GM12878 (cell line): ENCODE measurements around the gene LTN1. TPM values are rescaled to one million over a fixed set of nuclear protein-coding genes. Genes with fewer than 3 reads are reported as not detected.

Source experiments
- BCL11A ChIP-seq: IDR thresholded peaks from 2 replicates; pipeline ENCODE4 v1.6.1; 2011; ENCODE audit warnings: low read depth, low read length
- CBX5 ChIP-seq: sonication (generic); IDR thresholded peaks from 2 replicates; pipeline ENCODE4 v1.6.1; 2016; ENCODE audit warnings: low read depth, moderate library complexity, mild to moderate bottlenecking, inconsistent platforms
- MYC ChIP-seq: IDR thresholded peaks from 2 replicates; pipeline ENCODE4 v1.6.1; 2011; ENCODE audit warnings: mild to moderate bottlenecking, low read length, moderate library complexity, inconsistent platforms; ENCODE audit not compliant: insufficient read depth, insufficient replicate concordance, insufficient read length, severe bottlenecking
- PAX5 ChIP-seq: IDR thresholded peaks from 2 replicates; pipeline ENCODE4 v1.6.1; 2011; ENCODE audit warnings: low read depth, low read length, borderline replicate concordance
- SMAD1 ChIP-seq: fragments of 450-650 bp; IDR thresholded peaks from 2 replicates; pipeline ENCODE4 v1.6.1; 2018; ENCODE audit warnings: mild to moderate bottlenecking, low read depth; ENCODE audit not compliant: partially characterized antibody
- SREBF2 ChIP-seq: IDR thresholded peaks from 2 replicates; pipeline ENCODE4 v1.6.1; 2012; ENCODE audit warnings: mild to moderate bottlenecking, low read length
- YY1 ChIP-seq: IDR thresholded peaks from 2 replicates; pipeline ENCODE4 v1.6.1; 2011; ENCODE audit warnings: low read depth, mild to moderate bottlenecking, low read length
- ZBTB40 ChIP-seq: fragments of 450-650 bp; IDR thresholded peaks from 2 replicates; pipeline ENCODE4 v1.6.1; 2016; ENCODE audit warnings: mild to moderate bottlenecking, moderate library complexity, borderline replicate concordance
- polyA plus RNA-seq, 11 experiments: library from polyadenylated mRNA; depleted of rRNA in 4 of 11; unstranded in 6 of 11; stranded (reverse) in 5 of 11; fragments of >200 nt; fragmentation: Nextera tagmentation in 4 of 11; fragmentation: Illumina TruSeq in 1 of 11; extraction: Ambion mirVana in 4 of 11; extraction: Trizol in 1 of 11; gene quantifications; 1 replicate in 1 of 11; 2 replicates in 10 of 11; pipeline versions ENCODE4 v1.2.1 to v1.2.3, GENCODE V29; 2011 to 2016; ENCODE audit warnings: inconsistent platforms in 2 of 11, missing spikeins in 2 of 11, low read depth in 1 of 11
- total RNA-seq, 4 experiments: library from RNA; depleted of rRNA in 3 of 4; stranded (reverse); fragments of >200 nt in 3 of 4; fragmentation: Illumina TruSeq in 1 of 4; extraction: Trizol in 1 of 4; gene quantifications; 2 replicates each; pipeline versions ENCODE4 v1.2.1 to v1.2.3, GENCODE V29; 2013 to 2021
- TF ChIP-seq, protein P1 (sequence below): fragments of 450-650 bp; IDR thresholded peaks from 2 replicates; pipeline ENCODE4 v1.6.1; 2016; ENCODE audit warnings: mild to moderate bottlenecking
- TF ChIP-seq, protein P2 (sequence below): IDR thresholded peaks from 2 replicates; pipeline ENCODE4 v1.6.1; 2012; ENCODE audit warnings: mild to moderate bottlenecking, low read depth, low read length
- TF ChIP-seq, protein P3 (sequence below): fragments of 450-650 bp; IDR thresholded peaks from 2 replicates; pipeline ENCODE4 v1.6.1; 2017; ENCODE audit warnings: borderline replicate concordance
- TF ChIP-seq, protein P4 (sequence below): fragments of 450-650 bp; IDR thresholded peaks from 2 replicates; pipeline ENCODE4 v1.6.1; 2017; ENCODE audit warnings: mild to moderate bottlenecking, moderate library complexity

LTN1 gene
- total and polyA plus RNA-seq, 10 of the 15 experiments (the other 5 are each of a cell fraction or from before 2014, with no cell fraction given), result 3.5 to 17.3 (median 12.3) TPM

DNA sequence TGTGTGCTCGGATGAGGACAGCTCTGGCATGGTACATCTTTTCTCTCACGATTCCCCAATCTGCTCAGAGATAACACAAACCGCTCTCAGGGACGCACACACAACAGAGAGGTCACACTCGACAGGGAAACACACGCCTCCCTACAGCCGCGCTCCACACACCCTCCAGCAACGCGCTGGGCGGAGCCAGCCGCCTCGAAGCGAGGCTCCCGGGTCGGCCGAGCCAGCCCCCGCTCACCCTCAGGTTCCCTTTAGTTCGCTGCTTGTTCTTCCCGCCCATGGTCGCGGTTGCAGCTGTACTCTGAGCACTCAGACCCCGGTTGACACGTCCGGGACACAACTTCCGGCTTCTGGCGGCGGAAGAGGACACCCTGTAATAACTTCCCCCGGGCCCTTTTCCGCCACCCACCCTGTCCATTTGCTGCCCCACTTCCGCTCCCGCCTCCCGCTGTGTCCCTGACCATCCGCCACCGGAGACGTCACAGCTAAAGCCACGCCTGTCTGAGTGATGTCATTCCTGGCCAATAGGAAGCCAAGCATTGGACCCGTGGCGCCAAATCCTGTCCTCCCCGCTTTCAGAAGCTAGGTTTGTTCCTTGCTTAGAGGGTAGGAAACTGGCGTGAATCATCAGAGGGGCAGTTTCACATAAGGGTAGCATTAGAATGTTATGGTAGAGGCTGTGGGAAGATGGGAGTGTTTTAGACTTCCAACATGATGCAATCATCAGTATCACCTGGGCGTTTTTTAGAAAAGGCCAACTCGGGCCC, at the start of gene LTN1 (continued):
- TF ChIP-seq PAX5 (no peak), ZBTB40 (peak; percentile 99), CBX5 (0 out of 2 replicates have a peak, but pooled peaks have one; percentile 86), MYC (no peak), YY1 (0 out of 2 replicates have a peak, but pooled peaks have one; percentile 54), SREBF2 (peak; percentile 57; the same call in 1 of the 2 replicates), BCL11A (0 out of 2 replicates have a peak, but pooled peaks have one; percentile 37), SMAD1 (peak; percentile 77)
- TF ChIP-seq, protein P1, sequence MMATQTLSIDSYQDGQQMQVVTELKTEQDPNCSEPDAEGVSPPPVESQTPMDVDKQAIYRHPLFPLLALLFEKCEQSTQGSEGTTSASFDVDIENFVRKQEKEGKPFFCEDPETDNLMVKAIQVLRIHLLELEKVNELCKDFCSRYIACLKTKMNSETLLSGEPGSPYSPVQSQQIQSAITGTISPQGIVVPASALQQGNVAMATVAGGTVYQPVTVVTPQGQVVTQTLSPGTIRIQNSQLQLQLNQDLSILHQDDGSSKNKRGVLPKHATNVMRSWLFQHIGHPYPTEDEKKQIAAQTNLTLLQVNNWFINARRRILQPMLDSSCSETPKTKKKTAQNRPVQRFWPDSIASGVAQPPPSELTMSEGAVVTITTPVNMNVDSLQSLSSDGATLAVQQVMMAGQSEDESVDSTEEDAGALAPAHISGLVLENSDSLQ, result peak; percentile 98
- TF ChIP-seq, protein P2, sequence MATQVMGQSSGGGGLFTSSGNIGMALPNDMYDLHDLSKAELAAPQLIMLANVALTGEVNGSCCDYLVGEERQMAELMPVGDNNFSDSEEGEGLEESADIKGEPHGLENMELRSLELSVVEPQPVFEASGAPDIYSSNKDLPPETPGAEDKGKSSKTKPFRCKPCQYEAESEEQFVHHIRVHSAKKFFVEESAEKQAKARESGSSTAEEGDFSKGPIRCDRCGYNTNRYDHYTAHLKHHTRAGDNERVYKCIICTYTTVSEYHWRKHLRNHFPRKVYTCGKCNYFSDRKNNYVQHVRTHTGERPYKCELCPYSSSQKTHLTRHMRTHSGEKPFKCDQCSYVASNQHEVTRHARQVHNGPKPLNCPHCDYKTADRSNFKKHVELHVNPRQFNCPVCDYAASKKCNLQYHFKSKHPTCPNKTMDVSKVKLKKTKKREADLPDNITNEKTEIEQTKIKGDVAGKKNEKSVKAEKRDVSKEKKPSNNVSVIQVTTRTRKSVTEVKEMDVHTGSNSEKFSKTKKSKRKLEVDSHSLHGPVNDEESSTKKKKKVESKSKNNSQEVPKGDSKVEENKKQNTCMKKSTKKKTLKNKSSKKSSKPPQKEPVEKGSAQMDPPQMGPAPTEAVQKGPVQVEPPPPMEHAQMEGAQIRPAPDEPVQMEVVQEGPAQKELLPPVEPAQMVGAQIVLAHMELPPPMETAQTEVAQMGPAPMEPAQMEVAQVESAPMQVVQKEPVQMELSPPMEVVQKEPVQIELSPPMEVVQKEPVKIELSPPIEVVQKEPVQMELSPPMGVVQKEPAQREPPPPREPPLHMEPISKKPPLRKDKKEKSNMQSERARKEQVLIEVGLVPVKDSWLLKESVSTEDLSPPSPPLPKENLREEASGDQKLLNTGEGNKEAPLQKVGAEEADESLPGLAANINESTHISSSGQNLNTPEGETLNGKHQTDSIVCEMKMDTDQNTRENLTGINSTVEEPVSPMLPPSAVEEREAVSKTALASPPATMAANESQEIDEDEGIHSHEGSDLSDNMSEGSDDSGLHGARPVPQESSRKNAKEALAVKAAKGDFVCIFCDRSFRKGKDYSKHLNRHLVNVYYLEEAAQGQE, result no peak
- TF ChIP-seq, protein P3, sequence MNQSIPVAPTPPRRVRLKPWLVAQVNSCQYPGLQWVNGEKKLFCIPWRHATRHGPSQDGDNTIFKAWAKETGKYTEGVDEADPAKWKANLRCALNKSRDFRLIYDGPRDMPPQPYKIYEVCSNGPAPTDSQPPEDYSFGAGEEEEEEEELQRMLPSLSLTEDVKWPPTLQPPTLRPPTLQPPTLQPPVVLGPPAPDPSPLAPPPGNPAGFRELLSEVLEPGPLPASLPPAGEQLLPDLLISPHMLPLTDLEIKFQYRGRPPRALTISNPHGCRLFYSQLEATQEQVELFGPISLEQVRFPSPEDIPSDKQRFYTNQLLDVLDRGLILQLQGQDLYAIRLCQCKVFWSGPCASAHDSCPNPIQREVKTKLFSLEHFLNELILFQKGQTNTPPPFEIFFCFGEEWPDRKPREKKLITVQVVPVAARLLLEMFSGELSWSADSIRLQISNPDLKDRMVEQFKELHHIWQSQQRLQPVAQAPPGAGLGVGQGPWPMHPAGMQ, result no peak
- TF ChIP-seq, protein P4, sequence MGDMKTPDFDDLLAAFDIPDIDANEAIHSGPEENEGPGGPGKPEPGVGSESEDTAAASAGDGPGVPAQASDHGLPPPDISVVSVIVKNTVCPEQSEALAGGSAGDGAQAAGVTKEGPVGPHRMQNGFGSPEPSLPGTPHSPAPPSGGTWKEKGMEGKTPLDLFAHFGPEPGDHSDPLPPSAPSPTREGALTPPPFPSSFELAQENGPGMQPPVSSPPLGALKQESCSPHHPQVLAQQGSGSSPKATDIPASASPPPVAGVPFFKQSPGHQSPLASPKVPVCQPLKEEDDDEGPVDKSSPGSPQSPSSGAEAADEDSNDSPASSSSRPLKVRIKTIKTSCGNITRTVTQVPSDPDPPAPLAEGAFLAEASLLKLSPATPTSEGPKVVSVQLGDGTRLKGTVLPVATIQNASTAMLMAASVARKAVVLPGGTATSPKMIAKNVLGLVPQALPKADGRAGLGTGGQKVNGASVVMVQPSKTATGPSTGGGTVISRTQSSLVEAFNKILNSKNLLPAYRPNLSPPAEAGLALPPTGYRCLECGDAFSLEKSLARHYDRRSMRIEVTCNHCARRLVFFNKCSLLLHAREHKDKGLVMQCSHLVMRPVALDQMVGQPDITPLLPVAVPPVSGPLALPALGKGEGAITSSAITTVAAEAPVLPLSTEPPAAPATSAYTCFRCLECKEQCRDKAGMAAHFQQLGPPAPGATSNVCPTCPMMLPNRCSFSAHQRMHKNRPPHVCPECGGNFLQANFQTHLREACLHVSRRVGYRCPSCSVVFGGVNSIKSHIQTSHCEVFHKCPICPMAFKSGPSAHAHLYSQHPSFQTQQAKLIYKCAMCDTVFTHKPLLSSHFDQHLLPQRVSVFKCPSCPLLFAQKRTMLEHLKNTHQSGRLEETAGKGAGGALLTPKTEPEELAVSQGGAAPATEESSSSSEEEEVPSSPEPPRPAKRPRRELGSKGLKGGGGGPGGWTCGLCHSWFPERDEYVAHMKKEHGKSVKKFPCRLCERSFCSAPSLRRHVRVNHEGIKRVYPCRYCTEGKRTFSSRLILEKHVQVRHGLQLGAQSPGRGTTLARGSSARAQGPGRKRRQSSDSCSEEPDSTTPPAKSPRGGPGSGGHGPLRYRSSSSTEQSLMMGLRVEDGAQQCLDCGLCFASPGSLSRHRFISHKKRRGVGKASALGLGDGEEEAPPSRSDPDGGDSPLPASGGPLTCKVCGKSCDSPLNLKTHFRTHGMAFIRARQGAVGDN, result 0 out of 2 replicates have a peak, but pooled peaks have one; percentile 29
